GM23338 (cell line): ENCODE results near the gene BICC1.

Experiments used
- CREB1 ChIP-seq: fragments of 250-450 bp; sonication (Bioruptor Pico); IDR thresholded peaks from 2 replicates; pipeline ENCODE4 v1.5.0; 2020; ENCODE audit warnings: low read depth, mild to moderate bottlenecking, moderate library complexity
- EZH2 ChIP-seq: fragments of 200-600 bp; sonication (generic); IDR thresholded peaks from one replicate; pipeline ENCODE4 v1.8.0; 2017; ENCODE audit warnings: antibody characterized with exemption, mild to moderate bottlenecking, low read depth; ENCODE audit not compliant: unreplicated experiment
- EZH2phosphoT487 ChIP-seq: fragments of 200-600 bp; sonication (generic); IDR thresholded peaks from one replicate; pipeline ENCODE4 v1.8.1; 2018; ENCODE audit warnings: antibody characterized with exemption; ENCODE audit not compliant: unreplicated experiment
- JUNB ChIP-seq: IDR thresholded peaks from one replicate; pipeline ENCODE4 v1.6.1; 2016; ENCODE audit warnings: antibody characterized with exemption; ENCODE audit not compliant: unreplicated experiment
- NANOG ChIP-seq: IDR thresholded peaks from 2 replicates; pipeline ENCODE4 v1.6.1; 2016; ENCODE audit warnings: antibody characterized with exemption, borderline replicate concordance
- POLR2AphosphoS5 ChIP-seq: IDR thresholded peaks from 2 replicates; pipeline ENCODE4 v1.6.1; 2016; ENCODE audit warnings: antibody characterized with exemption, low read depth
- STAT1 ChIP-seq: IDR thresholded peaks from one replicate; pipeline ENCODE4 v1.6.1; 2016; ENCODE audit warnings: antibody characterized with exemption; ENCODE audit not compliant: unreplicated experiment
- ZNF331 ChIP-seq: fragments of 250-450 bp; sonication (Bioruptor Pico); IDR thresholded peaks from 2 replicates; pipeline ENCODE4 v1.5.0; 2020; ENCODE audit warnings: low read depth, mild to moderate bottlenecking, moderate library complexity
- TF ChIP-seq, protein P1 (sequence below), 2 experiments: fragments of 200-600 bp in 1 of 2; sonication (generic) in 1 of 2; conservative IDR thresholded peaks; 2 replicates each; pipeline versions ENCODE4 v1.5.1 to v1.6.1; 2016 to 2017; ENCODE audit warnings: antibody characterized with exemption in 2 of 2, low read depth in 2 of 2, mild to moderate bottlenecking in 2 of 2, moderate library complexity in 1 of 2
- TF ChIP-seq, protein P2 (sequence below): IDR thresholded peaks from one replicate; pipeline ENCODE4 v1.6.1; 2018; ENCODE audit warnings: antibody characterized with exemption; ENCODE audit not compliant: unreplicated experiment
- TF ChIP-seq, protein P3 (sequence below): fragments of 250-450 bp; sonication (Bioruptor Pico); IDR thresholded peaks from 2 replicates; pipeline ENCODE4 v1.5.0; 2020; ENCODE audit warnings: mild to moderate bottlenecking, moderate library complexity

DNA sequence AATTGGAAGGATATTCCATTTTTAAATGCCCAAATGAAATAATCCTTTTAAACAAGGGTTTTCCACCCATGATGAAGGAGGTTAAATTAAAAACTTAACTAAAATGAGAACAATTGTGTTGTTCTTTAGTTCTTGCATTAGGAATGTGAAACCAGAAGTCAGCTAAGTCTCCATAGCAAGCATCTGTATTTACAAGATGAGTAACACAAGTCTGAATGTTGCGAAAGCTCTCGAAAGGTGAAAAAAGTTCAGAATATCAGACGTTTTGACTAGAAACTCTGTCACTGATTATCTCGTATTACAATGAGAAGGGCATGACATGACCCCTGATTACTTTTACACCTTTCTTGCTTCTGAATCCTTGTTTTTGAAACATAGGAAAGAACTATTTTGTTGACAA, 149.6 kb downstream of the BICC1 start:
- TF ChIP-seq, protein P1, sequence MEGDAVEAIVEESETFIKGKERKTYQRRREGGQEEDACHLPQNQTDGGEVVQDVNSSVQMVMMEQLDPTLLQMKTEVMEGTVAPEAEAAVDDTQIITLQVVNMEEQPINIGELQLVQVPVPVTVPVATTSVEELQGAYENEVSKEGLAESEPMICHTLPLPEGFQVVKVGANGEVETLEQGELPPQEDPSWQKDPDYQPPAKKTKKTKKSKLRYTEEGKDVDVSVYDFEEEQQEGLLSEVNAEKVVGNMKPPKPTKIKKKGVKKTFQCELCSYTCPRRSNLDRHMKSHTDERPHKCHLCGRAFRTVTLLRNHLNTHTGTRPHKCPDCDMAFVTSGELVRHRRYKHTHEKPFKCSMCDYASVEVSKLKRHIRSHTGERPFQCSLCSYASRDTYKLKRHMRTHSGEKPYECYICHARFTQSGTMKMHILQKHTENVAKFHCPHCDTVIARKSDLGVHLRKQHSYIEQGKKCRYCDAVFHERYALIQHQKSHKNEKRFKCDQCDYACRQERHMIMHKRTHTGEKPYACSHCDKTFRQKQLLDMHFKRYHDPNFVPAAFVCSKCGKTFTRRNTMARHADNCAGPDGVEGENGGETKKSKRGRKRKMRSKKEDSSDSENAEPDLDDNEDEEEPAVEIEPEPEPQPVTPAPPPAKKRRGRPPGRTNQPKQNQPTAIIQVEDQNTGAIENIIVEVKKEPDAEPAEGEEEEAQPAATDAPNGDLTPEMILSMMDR (conservative IDR thresholded peaks at IDR 0.05; ENCODE audit: low read depth in 2 of 2) = no peak
- TF ChIP-seq EZH2 (no peak), POLR2AphosphoS5 (no peak), NANOG (no peak), ZNF331 (CRISPR knock-in tag) (no peak), EZH2phosphoT487 (no peak), CREB1 (no peak), JUNB (no peak), STAT1 (no peak)
- TF ChIP-seq, protein P2, sequence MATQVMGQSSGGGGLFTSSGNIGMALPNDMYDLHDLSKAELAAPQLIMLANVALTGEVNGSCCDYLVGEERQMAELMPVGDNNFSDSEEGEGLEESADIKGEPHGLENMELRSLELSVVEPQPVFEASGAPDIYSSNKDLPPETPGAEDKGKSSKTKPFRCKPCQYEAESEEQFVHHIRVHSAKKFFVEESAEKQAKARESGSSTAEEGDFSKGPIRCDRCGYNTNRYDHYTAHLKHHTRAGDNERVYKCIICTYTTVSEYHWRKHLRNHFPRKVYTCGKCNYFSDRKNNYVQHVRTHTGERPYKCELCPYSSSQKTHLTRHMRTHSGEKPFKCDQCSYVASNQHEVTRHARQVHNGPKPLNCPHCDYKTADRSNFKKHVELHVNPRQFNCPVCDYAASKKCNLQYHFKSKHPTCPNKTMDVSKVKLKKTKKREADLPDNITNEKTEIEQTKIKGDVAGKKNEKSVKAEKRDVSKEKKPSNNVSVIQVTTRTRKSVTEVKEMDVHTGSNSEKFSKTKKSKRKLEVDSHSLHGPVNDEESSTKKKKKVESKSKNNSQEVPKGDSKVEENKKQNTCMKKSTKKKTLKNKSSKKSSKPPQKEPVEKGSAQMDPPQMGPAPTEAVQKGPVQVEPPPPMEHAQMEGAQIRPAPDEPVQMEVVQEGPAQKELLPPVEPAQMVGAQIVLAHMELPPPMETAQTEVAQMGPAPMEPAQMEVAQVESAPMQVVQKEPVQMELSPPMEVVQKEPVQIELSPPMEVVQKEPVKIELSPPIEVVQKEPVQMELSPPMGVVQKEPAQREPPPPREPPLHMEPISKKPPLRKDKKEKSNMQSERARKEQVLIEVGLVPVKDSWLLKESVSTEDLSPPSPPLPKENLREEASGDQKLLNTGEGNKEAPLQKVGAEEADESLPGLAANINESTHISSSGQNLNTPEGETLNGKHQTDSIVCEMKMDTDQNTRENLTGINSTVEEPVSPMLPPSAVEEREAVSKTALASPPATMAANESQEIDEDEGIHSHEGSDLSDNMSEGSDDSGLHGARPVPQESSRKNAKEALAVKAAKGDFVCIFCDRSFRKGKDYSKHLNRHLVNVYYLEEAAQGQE = no peak
- TF ChIP-seq, protein P3, sequence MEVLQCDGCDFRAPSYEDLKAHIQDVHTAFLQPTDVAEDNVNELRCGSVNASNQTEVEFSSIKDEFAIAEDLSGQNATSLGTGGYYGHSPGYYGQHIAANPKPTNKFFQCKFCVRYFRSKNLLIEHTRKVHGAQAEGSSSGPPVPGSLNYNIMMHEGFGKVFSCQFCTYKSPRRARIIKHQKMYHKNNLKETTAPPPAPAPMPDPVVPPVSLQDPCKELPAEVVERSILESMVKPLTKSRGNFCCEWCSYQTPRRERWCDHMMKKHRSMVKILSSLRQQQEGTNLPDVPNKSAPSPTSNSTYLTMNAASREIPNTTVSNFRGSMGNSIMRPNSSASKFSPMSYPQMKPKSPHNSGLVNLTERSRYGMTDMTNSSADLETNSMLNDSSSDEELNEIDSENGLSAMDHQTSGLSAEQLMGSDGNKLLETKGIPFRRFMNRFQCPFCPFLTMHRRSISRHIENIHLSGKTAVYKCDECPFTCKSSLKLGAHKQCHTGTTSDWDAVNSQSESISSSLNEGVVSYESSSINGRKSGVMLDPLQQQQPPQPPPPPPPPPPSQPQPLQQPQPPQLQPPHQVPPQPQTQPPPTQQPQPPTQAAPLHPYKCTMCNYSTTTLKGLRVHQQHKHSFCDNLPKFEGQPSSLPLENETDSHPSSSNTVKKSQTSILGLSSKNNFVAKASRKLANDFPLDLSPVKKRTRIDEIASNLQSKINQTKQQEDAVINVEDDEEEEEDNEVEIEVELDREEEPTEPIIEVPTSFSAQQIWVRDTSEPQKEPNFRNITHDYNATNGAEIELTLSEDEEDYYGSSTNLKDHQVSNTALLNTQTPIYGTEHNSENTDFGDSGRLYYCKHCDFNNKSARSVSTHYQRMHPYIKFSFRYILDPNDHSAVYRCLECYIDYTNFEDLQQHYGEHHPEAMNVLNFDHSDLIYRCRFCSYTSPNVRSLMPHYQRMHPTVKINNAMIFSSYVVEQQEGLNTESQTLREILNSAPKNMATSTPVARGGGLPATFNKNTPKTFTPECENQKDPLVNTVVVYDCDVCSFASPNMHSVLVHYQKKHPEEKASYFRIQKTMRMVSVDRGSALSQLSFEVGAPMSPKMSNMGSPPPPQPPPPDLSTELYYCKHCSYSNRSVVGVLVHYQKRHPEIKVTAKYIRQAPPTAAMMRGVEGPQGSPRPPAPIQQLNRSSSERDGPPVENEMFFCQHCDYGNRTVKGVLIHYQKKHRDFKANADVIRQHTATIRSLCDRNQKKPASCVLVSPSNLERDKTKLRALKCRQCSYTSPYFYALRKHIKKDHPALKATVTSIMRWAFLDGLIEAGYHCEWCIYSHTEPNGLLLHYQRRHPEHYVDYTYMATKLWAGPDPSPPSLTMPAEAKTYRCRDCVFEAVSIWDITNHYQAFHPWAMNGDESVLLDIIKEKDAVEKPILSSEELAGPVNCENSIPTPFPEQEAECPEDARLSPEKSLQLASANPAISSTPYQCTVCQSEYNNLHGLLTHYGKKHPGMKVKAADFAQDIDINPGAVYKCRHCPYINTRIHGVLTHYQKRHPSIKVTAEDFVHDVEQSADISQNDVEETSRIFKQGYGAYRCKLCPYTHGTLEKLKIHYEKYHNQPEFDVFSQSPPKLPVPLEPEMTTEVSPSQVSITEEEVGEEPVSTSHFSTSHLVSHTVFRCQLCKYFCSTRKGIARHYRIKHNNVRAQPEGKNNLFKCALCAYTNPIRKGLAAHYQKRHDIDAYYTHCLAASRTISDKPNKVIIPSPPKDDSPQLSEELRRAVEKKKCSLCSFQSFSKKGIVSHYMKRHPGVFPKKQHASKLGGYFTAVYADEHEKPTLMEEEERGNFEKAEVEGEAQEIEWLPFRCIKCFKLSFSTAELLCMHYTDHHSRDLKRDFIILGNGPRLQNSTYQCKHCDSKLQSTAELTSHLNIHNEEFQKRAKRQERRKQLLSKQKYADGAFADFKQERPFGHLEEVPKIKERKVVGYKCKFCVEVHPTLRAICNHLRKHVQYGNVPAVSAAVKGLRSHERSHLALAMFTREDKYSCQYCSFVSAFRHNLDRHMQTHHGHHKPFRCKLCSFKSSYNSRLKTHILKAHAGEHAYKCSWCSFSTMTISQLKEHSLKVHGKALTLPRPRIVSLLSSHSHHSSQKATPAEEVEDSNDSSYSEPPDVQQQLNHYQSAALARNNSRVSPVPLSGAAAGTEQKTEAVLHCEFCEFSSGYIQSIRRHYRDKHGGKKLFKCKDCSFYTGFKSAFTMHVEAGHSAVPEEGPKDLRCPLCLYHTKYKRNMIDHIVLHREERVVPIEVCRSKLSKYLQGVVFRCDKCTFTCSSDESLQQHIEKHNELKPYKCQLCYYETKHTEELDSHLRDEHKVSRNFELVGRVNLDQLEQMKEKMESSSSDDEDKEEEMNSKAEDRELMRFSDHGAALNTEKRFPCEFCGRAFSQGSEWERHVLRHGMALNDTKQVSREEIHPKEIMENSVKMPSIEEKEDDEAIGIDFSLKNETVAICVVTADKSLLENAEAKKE (CRISPR knock-in tag) = no peak
